Prostate gland (tissue), 2 donors: Measurements from ENCODE around the gene CENPT.
"Not testable (repeated sequence)": the region's sequence is repeated elsewhere in the genome, so short reads cannot be mapped to it uniquely, and the experiment has no call there.

Experiments used
- CTCF ChIP-seq, 4 experiments: fragments of 200-600 bp in 2 of 4; fragments of 450-650 bp in 2 of 4; sonication (generic) in 2 of 4; IDR thresholded peaks; 1 replicate in 3 of 4; 2 replicates in 1 of 4; pipeline ENCODE4 v1.5.1; 2016 to 2019; ENCODE audit warnings: antibody characterized with exemption in 4 of 4, mild to moderate bottlenecking in 2 of 4, moderate library complexity in 2 of 4
- POLR2A ChIP-seq: fragments of 450-650 bp; IDR thresholded peaks from one replicate; pipeline ENCODE4 v1.6.1; 2016; ENCODE audit warnings: antibody characterized with exemption, mild to moderate bottlenecking
- POLR2AphosphoS5 ChIP-seq: sonication (generic); formaldehyde crosslinking; IDR thresholded peaks from one replicate; pipeline ENCODE4 v1.6.1; 2017; ENCODE audit warnings: antibody characterized with exemption

- not testable (repeated sequence) for TF ChIP-seq POLR2A; CTCF (IDR thresholded peaks at IDR 0.05); POLR2AphosphoS5
Measured at GRCh38 chr16:67864044-67864443, 16.6 kb upstream of the CENPT start.
